SW480 (cell line): ENCODE measurements around the gene PAXIP1.
"Not testable (repeated sequence)": the region's sequence is repeated elsewhere in the genome, so short reads cannot be mapped to it uniquely, and the experiment has no call there.

Experiments
- DNase-seq: peaks from one replicate; pipeline ENCODE4 v3.0.0-alpha.2; 2016; ENCODE audit warnings: low spot score

The PAXIP1 gene, protein sequence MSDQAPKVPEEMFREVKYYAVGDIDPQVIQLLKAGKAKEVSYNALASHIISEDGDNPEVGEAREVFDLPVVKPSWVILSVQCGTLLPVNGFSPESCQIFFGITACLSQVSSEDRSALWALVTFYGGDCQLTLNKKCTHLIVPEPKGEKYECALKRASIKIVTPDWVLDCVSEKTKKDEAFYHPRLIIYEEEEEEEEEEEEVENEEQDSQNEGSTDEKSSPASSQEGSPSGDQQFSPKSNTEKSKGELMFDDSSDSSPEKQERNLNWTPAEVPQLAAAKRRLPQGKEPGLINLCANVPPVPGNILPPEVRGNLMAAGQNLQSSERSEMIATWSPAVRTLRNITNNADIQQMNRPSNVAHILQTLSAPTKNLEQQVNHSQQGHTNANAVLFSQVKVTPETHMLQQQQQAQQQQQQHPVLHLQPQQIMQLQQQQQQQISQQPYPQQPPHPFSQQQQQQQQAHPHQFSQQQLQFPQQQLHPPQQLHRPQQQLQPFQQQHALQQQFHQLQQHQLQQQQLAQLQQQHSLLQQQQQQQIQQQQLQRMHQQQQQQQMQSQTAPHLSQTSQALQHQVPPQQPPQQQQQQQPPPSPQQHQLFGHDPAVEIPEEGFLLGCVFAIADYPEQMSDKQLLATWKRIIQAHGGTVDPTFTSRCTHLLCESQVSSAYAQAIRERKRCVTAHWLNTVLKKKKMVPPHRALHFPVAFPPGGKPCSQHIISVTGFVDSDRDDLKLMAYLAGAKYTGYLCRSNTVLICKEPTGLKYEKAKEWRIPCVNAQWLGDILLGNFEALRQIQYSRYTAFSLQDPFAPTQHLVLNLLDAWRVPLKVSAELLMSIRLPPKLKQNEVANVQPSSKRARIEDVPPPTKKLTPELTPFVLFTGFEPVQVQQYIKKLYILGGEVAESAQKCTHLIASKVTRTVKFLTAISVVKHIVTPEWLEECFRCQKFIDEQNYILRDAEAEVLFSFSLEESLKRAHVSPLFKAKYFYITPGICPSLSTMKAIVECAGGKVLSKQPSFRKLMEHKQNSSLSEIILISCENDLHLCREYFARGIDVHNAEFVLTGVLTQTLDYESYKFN

GRCh38 chr7:155003092-155003375 is at the start of gene PAXIP1:
TSS of gene PAXIP1 (minus strand) at chr7:155003124. CDS start at chr7:155002929, 195 bp downstream.
- DNase-seq, result no peak

GRCh38 chr7:155051355-155051754 is 48.4 kb upstream of the PAXIP1 start:
- DNase-seq, result no peak

DNA sequence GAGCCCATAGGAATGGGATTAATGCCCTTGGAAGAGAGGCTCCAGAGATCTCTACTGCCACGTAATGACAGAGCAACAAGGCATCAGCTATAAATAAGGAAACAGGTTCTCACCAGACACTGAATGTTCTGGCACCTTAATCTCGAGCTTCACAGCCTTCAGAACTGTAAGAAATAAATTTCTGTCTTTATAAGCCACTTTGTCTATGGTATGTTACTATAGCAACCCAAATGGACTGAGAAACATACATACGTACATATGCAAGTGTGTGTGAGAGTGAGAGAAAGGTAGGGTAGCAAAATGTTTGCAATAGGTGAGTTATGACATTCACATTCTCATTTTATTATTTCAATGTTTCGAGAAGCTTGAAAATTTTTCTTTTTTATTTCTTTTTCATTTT is 45.1 kb upstream of the PAXIP1 start:
- DNase-seq, result no peak

DNA sequence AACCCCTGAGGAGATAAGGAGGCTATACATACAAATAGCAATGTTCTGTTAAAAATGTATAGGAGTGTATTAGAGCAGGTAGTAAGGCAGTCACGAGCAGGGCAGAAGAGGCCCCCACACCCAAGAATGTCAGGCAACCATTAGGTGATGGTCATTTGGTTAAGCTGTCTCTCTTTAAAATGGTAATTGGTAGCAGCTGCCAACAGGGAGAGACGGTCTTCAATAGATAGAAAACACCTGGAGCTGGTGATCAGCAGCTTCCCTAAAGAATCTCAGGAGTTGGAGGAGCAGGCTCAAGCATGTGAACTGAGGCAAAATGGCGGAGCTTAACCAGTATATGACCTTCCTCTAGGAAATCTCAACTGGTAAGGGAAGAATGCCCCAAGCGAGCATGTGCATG is 40.8 kb upstream of the PAXIP1 start:
- no peak for DNase-seq

DNA sequence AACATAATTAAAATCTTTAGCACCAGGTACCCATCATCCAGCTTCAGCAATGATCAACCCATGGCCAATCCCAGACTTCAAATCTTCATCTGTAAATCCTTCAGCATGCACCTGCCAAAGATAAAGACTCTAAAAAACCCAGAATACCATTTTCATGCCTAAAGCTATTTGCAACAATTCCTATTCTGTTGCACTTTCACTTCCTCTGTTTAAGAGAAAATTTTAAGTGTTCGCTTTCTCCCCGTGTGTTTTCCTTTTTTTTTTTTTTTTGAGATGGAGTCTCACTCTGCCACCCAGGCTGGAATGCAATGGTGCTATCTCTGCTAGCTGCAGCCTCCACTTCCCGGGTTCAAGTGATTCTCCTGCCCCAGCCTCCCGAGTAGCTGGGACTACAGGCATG is 35.4 kb upstream of the PAXIP1 start:
- DNase-seq, result no peak

GRCh38 chr7:155034495-155034894 is 31.6 kb upstream of the PAXIP1 start:
- not testable (repeated sequence) for DNase-seq

- peak; percentile 18 for DNase-seq
Observed at GRCh38 chr7:155032978-155033377, 30.1 kb upstream of the PAXIP1 start.

DNA sequence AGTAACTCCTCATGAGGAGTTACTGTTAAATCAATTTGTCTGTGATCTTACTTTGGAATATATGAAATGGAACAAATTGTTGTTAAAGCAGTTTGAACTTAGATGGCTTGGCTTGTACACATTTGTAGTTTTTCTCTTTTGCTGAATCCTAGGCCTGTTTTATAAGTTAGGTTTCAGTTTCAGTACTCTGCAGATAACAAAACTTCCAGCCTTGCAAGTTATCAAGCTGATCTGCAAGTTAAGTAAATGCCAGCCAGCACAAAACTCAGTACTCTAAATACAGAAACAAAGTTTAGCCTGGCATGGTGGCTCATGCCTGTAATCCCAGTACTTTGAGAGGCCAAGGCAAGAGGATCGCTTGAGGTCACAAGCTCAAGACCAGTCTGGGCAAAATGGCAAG is 25.0 kb upstream of the PAXIP1 start:
- no peak for DNase-seq

GRCh38 chr7:155021699-155022145 is 18.8 kb upstream of the PAXIP1 start:
- no peak for DNase-seq

DNA sequence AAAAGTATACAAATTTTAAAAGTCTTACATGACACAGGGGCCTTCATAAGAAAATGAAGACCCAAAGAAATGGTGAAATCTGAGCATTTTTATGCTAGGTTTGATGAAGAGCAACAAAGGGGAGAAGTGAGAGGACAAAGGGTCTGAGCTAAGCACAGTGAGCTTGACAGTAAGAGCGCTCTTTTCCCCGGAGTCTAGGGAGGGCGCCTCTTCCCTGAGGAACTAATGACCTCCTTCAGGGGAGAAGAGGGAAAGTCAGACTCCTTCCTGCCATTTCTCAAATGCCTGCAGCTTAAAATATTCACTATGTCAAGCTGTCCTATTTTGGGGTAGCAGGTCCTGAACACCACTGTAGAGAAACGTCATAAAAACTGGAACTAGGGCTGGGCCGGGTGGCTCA is 18.1 kb upstream of the PAXIP1 start:
- DNase-seq, result no peak

- no peak for DNase-seq
Observed at GRCh38 chr7:155017834-155018233, 14.9 kb upstream of the PAXIP1 start.

DNA sequence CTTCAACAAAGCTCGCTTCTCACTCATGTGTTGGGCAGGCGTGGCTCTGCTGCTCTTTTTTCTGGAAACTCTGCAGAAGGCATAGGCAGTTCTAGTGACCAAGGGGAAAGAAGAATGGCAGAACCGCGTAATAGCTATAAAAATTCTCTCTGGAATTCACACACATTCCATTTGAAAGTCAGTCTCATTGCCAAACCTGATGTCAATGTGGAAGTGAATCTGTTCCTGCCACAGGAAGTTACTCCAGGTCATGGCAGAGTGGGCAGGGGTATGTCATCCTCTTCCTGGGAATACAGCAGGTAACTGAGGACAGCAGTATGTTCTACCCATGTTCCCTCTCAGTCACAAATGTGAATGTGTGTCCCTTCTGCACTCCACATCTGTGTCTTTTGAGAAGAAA is 8.2 kb upstream of the PAXIP1 start:
- DNase-seq, result no peak

DNA sequence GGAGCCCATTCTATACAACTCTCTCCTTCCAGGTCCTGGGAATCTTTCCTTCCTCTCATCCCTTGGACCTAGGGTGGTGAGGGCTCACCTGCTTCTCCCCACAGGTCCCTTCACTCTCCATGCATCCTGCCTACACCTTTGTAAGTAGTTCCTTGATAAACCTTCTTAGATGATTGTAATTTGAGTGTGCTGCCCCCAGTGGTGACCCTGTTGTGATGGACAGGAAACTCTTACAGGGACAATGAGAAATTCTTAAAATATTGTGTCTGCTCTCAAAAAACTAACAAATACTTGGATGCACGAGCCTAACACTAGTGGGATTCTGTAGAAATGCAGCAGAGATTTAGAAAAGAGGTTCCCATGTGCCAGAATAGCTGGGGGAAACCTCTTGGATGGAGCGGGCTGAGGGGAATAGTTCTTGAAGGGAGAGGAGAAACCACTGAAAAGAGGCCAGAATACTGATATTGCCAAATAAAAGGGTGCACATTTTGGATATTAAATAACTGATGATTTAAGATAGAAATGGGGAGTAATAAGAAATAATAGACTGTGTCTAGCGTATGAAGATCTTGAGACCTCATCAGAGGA is 6.7 kb upstream of the PAXIP1 start:
- peak; percentile 20 for DNase-seq

DNA sequence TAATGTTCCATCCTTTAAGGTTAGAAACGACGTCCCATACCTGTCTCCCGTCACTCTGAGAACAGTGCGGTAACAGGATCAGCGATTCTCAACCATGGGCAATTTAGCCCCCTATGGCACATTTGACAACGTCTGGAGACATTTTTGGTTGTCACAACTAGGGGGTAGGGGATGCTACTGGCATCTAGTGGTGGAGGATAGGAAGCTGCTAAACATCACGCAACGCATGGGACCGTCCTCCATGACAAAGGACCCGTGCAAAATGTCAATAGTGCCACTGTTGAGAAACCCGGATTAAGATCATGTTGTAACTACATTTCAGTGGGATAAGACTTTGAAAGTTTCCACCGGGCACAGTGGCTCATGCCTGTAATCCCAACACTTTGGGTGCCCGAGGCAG is 5.0 kb upstream of the PAXIP1 start:
- DNase-seq, result no peak

GRCh38 chr7:155003376-155004214 is 671 bp upstream of the PAXIP1 start:
- DNase-seq, result peak; percentile 80

DNA sequence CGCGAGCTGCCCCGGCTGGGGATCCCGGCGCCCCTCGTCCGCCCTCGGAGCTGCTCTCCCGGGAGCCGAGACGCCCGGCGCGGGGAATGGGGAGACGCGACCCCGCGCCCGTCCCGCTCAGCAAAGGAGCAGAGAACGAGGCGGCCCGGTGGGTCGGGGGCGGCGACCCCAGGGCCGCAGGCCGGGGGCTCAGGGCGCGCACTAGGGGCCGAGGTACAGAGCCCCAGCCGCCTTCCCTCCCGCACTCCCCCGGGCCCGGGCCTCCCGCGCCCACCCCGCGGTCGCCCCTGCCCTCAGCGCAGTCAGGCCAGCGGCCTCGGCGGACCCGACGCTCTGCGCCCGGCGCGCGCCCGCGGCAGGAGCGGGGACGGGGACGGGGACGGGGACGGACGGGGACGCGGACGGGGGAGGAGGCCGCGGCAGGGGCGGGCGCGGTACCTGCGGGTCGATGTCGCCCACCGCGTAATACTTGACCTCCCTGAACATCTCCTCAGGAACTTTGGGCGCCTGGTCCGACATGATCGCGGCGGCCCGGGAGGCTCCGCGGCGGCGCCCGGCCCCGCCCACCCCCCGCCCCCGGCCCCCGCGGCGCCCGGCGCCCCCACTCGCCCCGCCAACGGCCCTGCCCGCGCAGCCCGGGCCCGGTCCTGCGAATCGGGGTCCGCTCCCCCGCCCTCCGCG is 373 bp downstream of the PAXIP1 start:
- DNase-seq, result peak; percentile 43

DNA sequence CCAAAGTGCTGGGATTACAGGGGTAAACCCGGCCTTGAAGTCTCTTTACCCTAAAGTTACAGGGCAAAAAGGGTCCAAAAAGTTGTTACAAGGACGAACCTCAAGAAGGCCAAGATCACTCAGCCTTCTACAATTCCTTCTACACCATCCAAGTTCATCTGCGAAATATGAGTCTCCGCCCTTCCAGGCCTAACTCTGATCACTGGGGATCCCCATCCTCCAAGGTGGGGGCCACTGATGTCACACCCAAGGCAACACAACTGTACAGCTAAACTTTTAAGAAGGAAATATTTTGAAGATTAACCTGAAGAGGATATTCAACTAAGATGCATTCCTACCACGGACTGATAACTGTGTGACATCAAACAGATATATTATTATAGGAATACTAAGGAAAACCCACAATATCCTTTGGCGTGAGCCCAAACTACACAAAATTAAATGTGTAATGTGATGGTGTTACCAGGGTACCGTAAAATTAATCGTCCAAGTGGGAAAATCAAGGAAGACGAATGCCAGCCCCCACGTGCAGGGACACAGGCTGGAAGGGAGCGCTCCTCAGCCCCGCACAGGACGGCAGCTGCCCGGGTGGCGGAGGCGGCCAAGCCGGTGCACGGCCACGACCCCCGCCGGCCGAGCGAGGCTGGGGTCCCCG is 1.0 kb downstream of the PAXIP1 start:
- peak; percentile 6 for DNase-seq

GRCh38 chr7:155000795-155001194 is 2.1 kb downstream of the PAXIP1 start:
- DNase-seq, result peak; percentile 27

DNA sequence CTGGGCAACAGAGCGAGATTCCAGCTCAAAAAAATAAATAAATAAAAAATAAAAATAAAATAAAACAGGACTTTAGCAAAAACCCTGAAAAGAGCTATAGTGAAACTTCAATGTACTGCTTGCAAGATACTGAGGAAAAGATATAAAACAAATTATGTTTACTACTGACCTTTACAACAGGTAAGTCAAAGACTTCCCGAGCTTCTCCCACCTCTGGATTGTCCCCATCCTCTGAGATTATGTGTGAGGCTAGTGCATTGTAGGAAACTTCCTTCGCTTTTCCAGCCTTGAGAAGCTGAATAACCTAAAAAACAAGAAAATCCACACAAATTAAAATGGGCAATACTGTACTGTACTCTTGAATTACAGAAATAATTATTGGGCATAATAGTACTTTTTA is 4.4 kb downstream of the PAXIP1 start:
- DNase-seq, result no peak

- DNase-seq, result no peak
Observed at GRCh38 chr7:154997840-154998370, 5.0 kb downstream of the PAXIP1 start.
